ENCODE data around the gene ETV5. TPM values are rescaled to one million over a fixed set of nuclear protein-coding genes. Genes with fewer than 3 reads are reported as not detected.
A peak's percentile ranks its signal among the peaks of the same experiment; 100 is the strongest.

The ETV5 gene
- total and polyA plus RNA-seq, 2 of the 4 experiments (the other 2 are of a cell fraction) = 15.7 to 20.1 TPM

DNA sequence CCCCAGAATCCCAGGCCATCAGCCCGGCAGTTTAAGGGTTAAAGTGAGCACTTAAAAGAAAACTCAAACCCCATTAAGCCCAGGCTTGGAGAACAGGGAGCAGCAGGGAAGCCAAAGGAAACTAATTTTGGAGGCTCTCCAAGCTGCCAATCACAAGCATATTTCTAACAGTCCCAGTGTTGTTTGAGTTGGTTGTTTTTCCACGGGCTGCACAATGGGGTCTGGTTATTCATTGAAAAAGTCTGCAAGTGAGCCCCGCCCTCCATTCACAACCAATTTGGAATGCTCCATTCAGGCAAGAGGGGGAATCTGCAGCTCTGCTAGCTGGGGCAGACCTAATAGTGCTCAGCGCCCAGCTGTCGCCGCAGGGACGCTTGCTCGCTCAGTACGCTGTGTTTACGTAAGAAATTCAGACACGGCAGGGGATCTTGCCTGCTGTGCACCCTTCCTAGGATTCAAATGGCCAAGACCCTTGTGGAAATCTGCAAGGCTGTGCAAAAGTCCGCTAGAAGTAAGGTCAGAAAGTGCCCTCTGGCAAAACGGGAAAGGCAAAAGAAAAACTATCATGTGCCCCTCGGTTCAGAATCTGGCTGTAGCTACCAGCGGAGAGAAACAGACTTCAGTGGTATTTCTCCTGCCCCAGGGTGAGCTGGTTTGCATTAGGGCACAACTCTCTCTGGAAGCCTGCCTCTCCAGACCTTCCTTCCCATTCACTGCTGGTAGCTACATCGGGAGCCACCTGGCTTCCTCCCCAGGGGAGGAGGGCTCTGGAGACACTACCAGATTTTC is 11.0 kb downstream of the ETV5 start:
- POLR2A ChIA-PET (ENCODE audit: unreplicated experiment) = no interaction called here
- Histone ChIP-seq H4K20me1 (ENCODE audit: insufficient read depth, low read length) (peaks cover 4% of the 10 kb centered on the region; the same call in 1 of the 2 replicates), H3K4me2 (ENCODE audit: low read depth, low read length) (peak overlapping the region; percentile 76), H2AFZ (replicated peaks; ENCODE audit: low read length, poor library complexity) (peak overlapping the region; percentile 89), H2BK15ac (ENCODE audit: low read depth, low read length) (no peak overlapping the region), H3K14ac (replicated peaks; ENCODE audit: low read depth, low read length) (peak overlapping the region; percentile 44; the same call in 1 of the 2 replicates), H2AK5ac (ENCODE audit: low read depth, low read length) (no peak overlapping the region), H3K36me3 (ENCODE audit: control insufficient read depth, insufficient read depth, low read length) (peaks cover 2% of the 10 kb centered on the region), H2BK120ac (ENCODE audit: low read depth, low read length) (no peak overlapping the region), H2AK9ac (replicated peaks; ENCODE audit: low read depth, low read length, poor library complexity) (no peak overlapping the region), H3K9ac (ENCODE audit: low read depth, low read length) (peak overlapping the region; percentile 25; the same call in 1 of the 2 replicates), H3K9me3 (ENCODE audit: control insufficient read depth, insufficient read depth, low read length) (no peaks in the 10 kb centered on the region), H3K23ac (ENCODE audit: low read depth, low read length) (peak overlapping the region; percentile 8; the same call in 1 of the 2 replicates), H3K9me1 (ENCODE audit: insufficient read depth, low read length) (peaks cover 4% of the 10 kb centered on the region; the same call in 1 of the 2 replicates), H3K27me3 (ENCODE audit: control insufficient read depth, insufficient read depth, low read length) (no peaks in the 10 kb centered on the region), H3K79me1 (ENCODE audit: low read depth in 1 of 2, low read length in 2 of 2) (peaks cover 23 to 42% of the 10 kb centered on the region in 2 experiments; a peak in 3 of 4 replicates), H4K5ac (ENCODE audit: low read depth, low read length) (no peak overlapping the region), H2BK5ac (ENCODE audit: low read depth, low read length, poor library complexity, severe bottlenecking) (no peak overlapping the region), H3K18ac (ENCODE audit: low read depth, low read length) (no peak overlapping the region), H3K4me1 (ENCODE audit: control insufficient read depth, insufficient read depth, low read length) (peaks cover 13% of the 10 kb centered on the region), H2BK20ac (ENCODE audit: low read depth, low read length) (no peak overlapping the region), H4K91ac (ENCODE audit: insufficient read depth, low read depth, low read length) (no peak overlapping the region), H4K8ac (ENCODE audit: low read depth in 2 of 2, low read length in 2 of 2) (0 out of 4 replicates have a peak overlapping the region, but pooled peaks of 1 of the 2 experiments have one; percentile 10), H3K27ac (ENCODE audit: insufficient read depth, low read length) (no peak overlapping the region), H3K4me3 (ENCODE audit: insufficient read depth, low read depth, low read length) (peak overlapping the region; percentile 25), H3K56ac (ENCODE audit: extremely low read depth, insufficient read depth, low read length) (no peak overlapping the region), H3K4ac (ENCODE audit: low read depth, low read length) (no peak overlapping the region)
- in situ Hi-C loops (cut with MboI; ENCODE audit: low sequenced_read_pairs) (no loop called here), dilution Hi-C loops (cut with HindIII; ENCODE audit: low sequenced_read_pairs, unreplicated experiment) (no loop called here), intact Hi-C loops (cut with micrococcal nuclease) (loop anchor here (2.0 kb wide), 1 partner anchor 27 kb away; no protein-coding TSS in a partner anchor)
- peak; percentile 91 for ATAC-seq (ENCODE audit: low read depth)
- CTCF ChIA-PET = no interaction called here
- peak; percentile 78 for DNase-seq
- TF ChIP-seq CHD1 (IDR thresholded peaks at IDR 0.05; ENCODE audit: low read depth, low read length) (no peak), MAFK (IDR thresholded peaks at IDR 0.05; ENCODE audit: low read depth, low read length) (no peak), BHLHE40 (IDR thresholded peaks at IDR 0.05; ENCODE audit: low read depth, low read length) (peak; percentile 82), CEBPB (IDR thresholded peaks at IDR 0.05; ENCODE audit: low read depth, low read length) (no peak), POLR2A (IDR thresholded peaks at IDR 0.05; ENCODE audit: low read depth, low read length) (no peak)
- BruUV-seq (replicated peaks) = no TSS peak
- 0% methylated on average over 2 of the region's 16 CpGs; no CpG with 5 or more reads in 1 of the 2 experiments for WGBS, 2 experiments (ENCODE audit: extremely low coverage in 2 of 2, insufficient read length in 1 of 2)

Measured in IMR-90 (cell line).